Motor neuron (in vitro differentiated cells): ENCODE measurements around the gene FGF11. TPM values are rescaled to one million over a fixed set of nuclear protein-coding genes. Genes with fewer than 3 reads are reported as not detected.
"Not testable (repeated sequence)": the region's sequence is repeated elsewhere in the genome, so short reads cannot be mapped to it uniquely, and the experiment has no call there.

Experiments
- ATAC-seq, 8 experiments: fragments of 200-7000 bp; cut with Tn5 transposase; replicated peaks in 6 of 8; 2 replicates each; pipeline ENCODE4 v1.8.0; 2021; ENCODE audit warnings: mild to moderate bottlenecking in 8 of 8, moderate library complexity in 8 of 8
- H3K27ac ChIP-seq, 2 donors: fragments of 250-450 bp; sonication (Bioruptor Pico); 2 replicates each; pipeline ENCODE4 v1.9.0; 2021; ENCODE audit warnings: antibody characterized with exemption in 2 of 2, mild to moderate bottlenecking in 2 of 2, moderate library complexity in 1 of 2
- H3K4me1 ChIP-seq, 2 donors: fragments of 250-450 bp; sonication (Bioruptor Pico); replicated peaks in 1 of 2; 2 replicates each; pipeline ENCODE4 v1.6.1; 2021; ENCODE audit warnings: antibody characterized with exemption in 2 of 2, mild to moderate bottlenecking in 2 of 2, moderate library complexity in 1 of 2
- H3K4me3 ChIP-seq, 5 donors: fragments of 250-450 bp; sonication (Bioruptor Pico); 2 replicates each; pipeline ENCODE4 v1.9.0; 2021; ENCODE audit warnings: antibody characterized with exemption in 5 of 5, mild to moderate bottlenecking in 5 of 5, moderate library complexity in 4 of 5
- WGBS, 10 experiments: fragments of 450-650 bp; shearing (Covaris generic); methylation state at CpG; one replicate each; pipeline ENCODE4 v1.0.0; 2022; 5-methylcytosine and 5-hydroxymethylcytosine counted together
- in situ Hi-C, 9 experiments: fragments of 400-800 bp; cut with MboI; loops; one replicate each; pipeline ENCODE4 v1.15.0; 2021; ENCODE audit warnings: low sequenced_read_pairs in 9 of 9, low pct_unique_long_range_greater_than_20kb in 2 of 9; ENCODE audit not compliant: unreplicated experiment in 9 of 9
- total RNA-seq, 8 experiments: library from RNA; unstranded; fragments of 300-600 nt; gene quantifications; 2 replicates each; pipeline versions ENCODE4 v1.2.3 to v1.2.4, GENCODE V29; 2022

Gene FGF11
- total RNA-seq, 8 experiments from 2014 or later = 0.61 to 17.4 (median 7.1) TPM

DNA sequence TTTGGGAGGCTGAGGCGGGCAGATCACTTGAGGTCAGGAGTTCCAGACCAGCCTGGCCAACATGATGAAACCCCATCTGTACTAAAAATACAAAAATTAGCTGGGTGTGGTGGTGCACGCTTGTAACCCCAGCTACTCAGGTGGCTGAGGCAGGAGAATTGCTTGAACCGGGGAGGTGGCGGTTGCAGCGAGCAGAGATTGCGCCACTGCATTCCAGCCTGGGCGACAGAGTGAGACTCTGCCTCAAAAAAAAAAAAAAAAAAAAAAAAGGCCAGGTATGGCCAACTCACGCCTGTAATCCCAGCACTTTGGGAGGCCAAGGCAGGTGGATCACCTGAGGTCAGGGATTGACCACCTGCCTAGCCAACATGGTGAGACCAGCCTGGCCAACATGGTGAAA is 35.5 kb downstream of the FGF11 start:
- ATAC-seq, H3K27ac ChIP-seq, H3K4me3 ChIP-seq, in situ Hi-C loops: not testable (repeated sequence)
- peaks cover 5 to 12% of the 10 kb centered on the region in 2 donors for H3K4me1 ChIP-seq
- 79 to 100% (median 100%) methylated on average over 1 to 5 of the region's 8 CpGs; no CpG with 5 or more reads in 4 of the 10 experiments for WGBS, 10 experiments

DNA sequence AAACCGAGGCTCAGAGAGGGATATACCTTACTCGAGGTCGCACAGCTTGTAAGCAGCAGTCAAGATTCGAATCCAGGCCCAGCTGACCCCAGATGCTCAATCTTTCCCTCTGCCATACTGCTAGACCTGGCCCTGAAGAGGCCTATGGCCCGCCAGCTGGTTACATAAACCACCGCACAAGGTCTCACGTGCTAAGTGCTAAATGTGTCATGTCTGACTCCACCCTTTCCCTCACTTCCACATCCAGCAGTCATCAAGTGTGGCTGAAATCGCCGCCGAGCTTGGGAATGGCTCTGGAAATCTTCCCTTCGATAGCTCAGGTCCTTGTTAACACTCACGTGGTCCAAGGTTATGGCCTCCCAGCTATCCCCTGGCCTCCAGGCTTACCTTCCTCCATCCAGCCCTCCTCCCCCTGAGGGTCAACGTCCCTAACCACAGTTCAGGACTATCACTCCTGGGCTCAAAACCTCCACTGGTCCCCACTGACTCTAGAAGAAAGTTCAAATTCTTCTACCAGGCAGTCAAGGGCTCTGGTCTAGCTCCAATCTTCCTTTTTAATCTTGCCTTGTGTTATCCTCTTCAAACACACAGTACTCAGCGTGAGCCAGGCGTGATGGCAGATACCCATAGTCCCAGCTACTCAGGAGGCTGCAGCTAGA is 36.6 kb downstream of the FGF11 start:
- H3K4me1 ChIP-seq = peaks cover 14 to 22% of the 10 kb centered on the region in 2 donors
- in situ Hi-C loops = no loop called here
- peak in 2 of 8 experiments; percentile 10 to 13 for ATAC-seq
- no peak overlapping the region for H3K27ac ChIP-seq
- 39 to 92% (median 64%) methylated on average over 3 to 10 of the region's 15 CpGs; no CpG with 5 or more reads in 3 of the 10 experiments for WGBS, 10 experiments
- H3K4me3 ChIP-seq = no peak overlapping the region

DNA sequence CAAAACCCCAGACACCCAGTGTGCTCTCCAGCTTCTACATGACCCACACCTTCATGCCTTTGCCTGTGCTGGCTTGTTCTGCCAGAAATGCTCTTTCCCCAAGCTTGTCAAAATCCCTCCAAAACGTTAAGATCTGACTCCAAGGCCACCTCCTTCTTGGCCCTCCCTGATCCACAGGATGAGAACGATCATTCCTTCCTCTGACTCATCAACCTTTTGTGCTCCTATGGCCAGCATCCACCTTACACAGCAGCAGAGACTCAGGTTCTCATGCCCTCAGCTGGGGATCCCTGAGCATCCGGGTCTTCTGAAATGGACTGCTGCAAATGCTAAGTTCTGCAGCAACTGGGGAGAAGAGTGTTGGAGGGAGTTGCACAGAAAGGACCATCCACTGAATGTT is 37.2 kb downstream of the FGF11 start:
- in situ Hi-C loops = no loop called here
- no peak for ATAC-seq
- no peak overlapping the region for H3K4me3 ChIP-seq
- no peak overlapping the region for H3K27ac ChIP-seq
- H3K4me1 ChIP-seq = peaks cover 14 to 28% of the 10 kb centered on the region in 2 donors
- 7 to 100% (median 51%) methylated on average over 1 to 3 of the region's 3 CpGs; no CpG with 5 or more reads in 2 of the 10 experiments for WGBS, 10 experiments

DNA sequence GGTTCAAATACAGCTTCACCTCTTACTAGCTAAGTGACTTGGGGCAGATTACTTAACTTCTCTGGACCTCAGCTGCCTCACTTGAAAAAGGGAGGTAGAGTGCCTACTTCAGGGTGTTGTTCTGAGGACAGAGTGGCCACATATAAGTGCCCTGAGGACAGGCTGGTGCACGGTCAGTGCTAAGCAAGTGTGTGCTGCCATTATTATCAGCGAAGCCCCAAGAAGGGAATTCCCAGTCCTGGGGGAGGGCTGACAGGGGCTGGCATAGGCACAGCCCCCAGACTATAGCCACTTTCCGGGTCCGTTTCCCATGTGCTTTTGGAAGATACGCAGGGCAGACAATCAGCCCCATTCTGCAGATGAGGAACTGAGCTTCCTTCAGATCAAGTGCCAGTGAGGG is 37.6 kb downstream of the FGF11 start:
- in situ Hi-C loops = no loop called here
- no peak for ATAC-seq
- no peak overlapping the region for H3K4me3 ChIP-seq
- H3K4me1 ChIP-seq = peaks cover 14 to 30% of the 10 kb centered on the region in 2 donors
- H3K27ac ChIP-seq = no peak overlapping the region
- WGBS, 10 experiments = 83 to 100% (median 95%) methylated on average over 1 to 5 of the region's 5 CpGs; no CpG with 5 or more reads in 5 of the 10 experiments

DNA sequence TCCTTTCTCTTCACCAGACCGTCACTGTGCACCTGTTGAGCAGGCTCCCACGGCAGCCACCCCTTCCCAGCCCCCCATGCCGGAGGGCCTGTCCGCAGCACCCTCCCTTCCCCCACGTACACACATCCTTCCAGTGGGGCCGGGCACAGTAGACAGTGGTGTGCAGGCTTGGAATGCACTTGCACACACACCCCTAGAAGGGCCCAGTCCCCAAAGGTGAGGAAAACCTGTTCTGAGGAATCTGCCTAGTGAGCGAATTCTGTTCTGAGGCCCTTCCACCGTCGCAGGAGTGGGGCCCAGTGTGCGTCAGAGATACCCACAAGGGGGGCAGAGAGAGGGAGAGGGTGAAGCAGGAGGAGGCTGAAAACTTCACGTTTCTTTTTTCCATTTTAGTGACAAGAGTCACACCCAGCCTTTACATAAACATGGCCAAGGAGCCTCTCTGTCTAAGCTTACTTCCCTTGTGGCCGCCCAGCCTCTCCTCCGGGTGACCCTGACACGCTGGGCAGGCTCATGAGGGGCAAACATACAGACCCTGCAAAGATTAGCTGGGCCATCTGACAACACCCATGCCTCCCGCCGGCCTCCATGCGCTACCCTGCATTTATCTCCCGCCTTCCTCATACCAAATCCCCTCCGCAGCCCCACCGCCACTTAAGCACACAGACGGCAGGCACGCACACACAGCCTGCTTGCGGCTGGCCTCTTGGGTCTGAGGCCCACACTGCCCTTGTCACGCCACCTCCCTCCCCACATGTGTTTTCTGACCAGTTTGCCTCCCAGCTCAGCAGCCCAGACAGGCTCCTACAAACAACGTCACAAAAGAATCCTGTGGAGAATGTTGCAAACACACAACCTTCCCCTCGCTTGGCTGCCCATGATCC is 38.3 kb downstream of the FGF11 start:
- H3K4me3 ChIP-seq = peak overlapping the region; percentile 75 to 95 (median 91)
- ATAC-seq = peak; percentile 22 to 52 (median 42)
- in situ Hi-C loops = no loop called here
- peaks cover 17 to 35% of the 10 kb centered on the region in 2 donors for H3K4me1 ChIP-seq
- H3K27ac ChIP-seq = peak overlapping the region; percentile 0 to 96
- WGBS, 10 experiments = 0 to 49% (median 17%) methylated on average over 1 to 13 of the region's 26 CpGs; no CpG with 5 or more reads in 5 of the 10 experiments

DNA sequence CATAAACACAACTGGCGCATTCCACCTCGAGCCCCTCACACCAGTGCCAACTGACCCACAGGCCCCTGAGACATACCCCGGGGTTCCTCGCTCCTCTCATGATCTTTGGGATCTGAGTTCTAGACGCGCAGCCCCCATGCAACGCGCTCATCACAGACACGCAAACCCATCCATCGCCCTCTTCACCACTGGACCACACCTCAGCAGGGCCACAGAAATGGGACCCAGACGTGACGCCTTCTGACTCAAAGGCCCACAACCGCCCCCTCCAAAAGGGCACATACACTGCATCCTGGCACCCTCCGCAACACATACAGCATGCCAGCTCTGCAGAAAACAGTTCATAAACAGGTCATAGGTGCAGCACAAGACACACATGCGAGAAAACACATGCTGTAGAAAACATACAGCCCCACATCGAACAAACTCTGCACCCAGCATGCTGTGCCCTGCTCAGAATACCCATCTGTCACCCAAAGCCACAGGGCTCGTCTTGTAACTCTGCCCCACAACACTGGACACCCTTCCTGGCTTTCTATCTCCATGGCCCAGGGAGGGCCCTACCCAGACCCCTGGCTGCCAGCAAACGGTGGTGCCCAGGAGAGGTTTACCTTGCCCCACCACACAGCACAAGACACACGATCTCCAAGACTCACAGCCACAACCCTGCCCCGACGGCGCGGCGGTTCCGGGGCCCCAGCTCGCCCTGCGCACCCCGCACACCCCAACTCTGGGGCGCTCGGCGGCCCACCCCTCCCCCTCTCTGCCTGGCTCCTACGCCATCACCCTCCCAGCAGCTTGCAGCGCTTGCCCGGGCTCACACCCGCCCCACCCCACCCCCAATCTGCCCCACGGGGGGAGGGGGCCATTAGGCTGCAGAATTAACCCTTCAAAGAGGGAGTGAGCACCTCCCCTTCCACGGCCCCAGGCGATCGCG is 39.2 kb downstream of the FGF11 start:
- in situ Hi-C loops = no loop called here
- H3K4me1 ChIP-seq = peaks cover 17 to 35% of the 10 kb centered on the region in 2 donors
- peak; percentile 1 to 26 (median 12) for ATAC-seq
- peak overlapping the region; percentile 93 to 96 for H3K27ac ChIP-seq
- peak overlapping the region; percentile 75 to 95 (median 91) for H3K4me3 ChIP-seq
- 0 to 100% (median 25%) methylated on average over 1 to 7 of the region's 40 CpGs; no CpG with 5 or more reads in 1 of the 10 experiments for WGBS, 10 experiments

DNA sequence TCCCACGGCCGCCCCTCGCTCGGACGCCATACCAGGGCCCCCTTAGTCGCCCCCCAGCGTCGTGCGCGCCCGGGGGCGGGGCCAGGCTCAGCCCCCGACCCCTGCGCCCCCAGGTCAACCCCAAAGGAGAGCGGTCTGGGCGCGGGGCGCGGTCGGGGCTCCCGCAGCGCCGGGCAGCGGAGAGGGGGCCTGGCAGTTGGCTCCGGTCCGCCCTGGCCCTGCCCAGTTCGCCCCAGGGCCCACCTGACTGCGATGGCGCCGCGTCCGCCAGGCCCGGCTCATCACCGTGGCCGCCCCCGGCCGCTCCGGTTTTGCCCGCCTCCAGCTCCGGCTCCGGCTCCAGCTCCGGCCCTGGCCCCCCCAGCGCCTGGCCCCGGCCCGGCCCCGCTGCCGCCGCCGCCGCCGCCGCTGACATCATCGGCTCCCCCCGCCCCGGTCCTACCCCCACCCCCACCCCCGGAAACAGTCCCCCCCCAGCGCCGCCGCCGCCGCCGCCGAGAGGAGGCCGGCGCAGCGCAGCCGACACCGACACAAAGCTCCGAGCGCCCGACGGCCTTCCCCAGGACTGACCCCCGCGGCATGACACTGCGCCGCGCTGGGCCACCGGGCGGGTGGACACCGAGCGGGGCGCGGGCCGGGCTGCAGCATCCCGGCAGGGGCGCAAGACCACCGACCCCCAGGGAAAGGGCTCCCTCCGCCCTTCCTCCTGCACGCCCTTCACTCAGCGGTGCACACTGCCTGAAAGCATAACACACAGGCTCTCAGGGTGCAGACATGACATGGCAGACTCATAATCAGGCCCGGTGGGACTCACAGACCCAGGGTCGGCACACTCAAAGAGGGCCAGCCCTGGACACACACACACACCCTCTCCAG is 40.1 kb downstream of the FGF11 start, which contains the start of gene ZBTB4:
ZBTB4 (minus strand) TSS at position 419 of the 876 bp plus-strand sequence. CDS start 12,830 bp downstream, outside the sequence.
- Histone ChIP-seq H3K27ac (peak within 1 kb of the TSS; percentile 93 to 96), H3K4me3 (peak within 1 kb of the TSS; percentile 75 to 95 (median 91)), H3K4me1 (peaks cover 17 to 35% of the 10 kb centered on the region in 2 donors)
- in situ Hi-C loops = no loop called here
- ATAC-seq = peak; percentile 1 to 34 (median 23)
- 0 to 10% (median 7%) methylated on average over 1 to 3 of the region's 92 CpGs; no CpG with 5 or more reads in 7 of the 10 experiments for WGBS, 10 experiments

DNA sequence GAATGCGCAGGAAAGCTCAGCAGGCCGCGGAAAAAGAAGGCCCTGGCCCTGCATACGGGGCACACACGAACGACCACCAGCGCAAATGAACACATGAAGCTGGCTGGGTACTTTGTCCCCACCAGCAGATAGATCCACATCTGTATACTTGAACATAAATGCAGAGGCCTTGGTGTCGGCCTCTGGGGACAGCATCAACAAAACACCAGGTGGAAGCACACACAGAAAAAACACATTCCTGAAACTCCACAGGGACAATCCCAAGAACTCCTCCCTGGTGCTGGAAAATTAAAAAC is 40.7 kb downstream of the FGF11 start:
- Histone ChIP-seq H3K27ac (peak overlapping the region; percentile 93 to 96), H3K4me3 (peak overlapping the region; percentile 75 to 95 (median 91)), H3K4me1 (peaks cover 17 to 35% of the 10 kb centered on the region in 2 donors)
- in situ Hi-C loops = no loop called here
- no peak for ATAC-seq
- WGBS, 10 experiments = 0 to 20% (median 0%) methylated on average over 1 to 3 of the region's 8 CpGs; no CpG with 5 or more reads in 7 of the 10 experiments

DNA sequence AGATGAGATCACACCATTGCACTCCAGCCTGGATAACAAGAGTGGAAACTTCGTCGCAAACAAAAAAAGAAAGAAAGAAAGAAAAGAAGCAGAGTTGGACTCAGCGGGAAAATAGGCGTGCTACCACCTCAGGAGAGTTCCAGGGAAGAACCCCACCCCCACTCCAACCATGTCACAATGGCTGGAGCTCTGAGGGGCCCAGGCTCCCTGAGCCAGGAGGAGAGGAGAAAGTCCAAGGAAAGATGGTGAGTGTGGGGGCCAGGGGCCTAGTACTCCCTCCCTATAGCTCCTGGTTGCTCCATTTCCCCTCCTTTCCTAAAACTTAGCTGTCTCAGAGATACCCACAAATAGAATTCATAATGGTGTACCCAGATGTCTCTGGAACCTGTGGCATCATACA is 42.0 kb downstream of the FGF11 start, which contains the start of gene SLC35G6:
SLC35G6 (plus strand) TSS at position 172 of the 400 bp plus-strand sequence; CDS start at position 243, 71 bp downstream.
- 66 to 100% (median 93%) methylated on average over 1 to 4 of the region's 4 CpGs; no CpG with 5 or more reads in 2 of the 10 experiments for WGBS, 10 experiments
- in situ Hi-C loops, ATAC-seq: not testable (repeated sequence)
- Histone ChIP-seq H3K27ac (peak within 1 kb of the TSS; percentile 93 to 96), H3K4me1 (peaks cover 22 to 42% of the 10 kb centered on the region in 2 donors), H3K4me3 (peak within 1 kb of the TSS; percentile 75 to 95 (median 91))

DNA sequence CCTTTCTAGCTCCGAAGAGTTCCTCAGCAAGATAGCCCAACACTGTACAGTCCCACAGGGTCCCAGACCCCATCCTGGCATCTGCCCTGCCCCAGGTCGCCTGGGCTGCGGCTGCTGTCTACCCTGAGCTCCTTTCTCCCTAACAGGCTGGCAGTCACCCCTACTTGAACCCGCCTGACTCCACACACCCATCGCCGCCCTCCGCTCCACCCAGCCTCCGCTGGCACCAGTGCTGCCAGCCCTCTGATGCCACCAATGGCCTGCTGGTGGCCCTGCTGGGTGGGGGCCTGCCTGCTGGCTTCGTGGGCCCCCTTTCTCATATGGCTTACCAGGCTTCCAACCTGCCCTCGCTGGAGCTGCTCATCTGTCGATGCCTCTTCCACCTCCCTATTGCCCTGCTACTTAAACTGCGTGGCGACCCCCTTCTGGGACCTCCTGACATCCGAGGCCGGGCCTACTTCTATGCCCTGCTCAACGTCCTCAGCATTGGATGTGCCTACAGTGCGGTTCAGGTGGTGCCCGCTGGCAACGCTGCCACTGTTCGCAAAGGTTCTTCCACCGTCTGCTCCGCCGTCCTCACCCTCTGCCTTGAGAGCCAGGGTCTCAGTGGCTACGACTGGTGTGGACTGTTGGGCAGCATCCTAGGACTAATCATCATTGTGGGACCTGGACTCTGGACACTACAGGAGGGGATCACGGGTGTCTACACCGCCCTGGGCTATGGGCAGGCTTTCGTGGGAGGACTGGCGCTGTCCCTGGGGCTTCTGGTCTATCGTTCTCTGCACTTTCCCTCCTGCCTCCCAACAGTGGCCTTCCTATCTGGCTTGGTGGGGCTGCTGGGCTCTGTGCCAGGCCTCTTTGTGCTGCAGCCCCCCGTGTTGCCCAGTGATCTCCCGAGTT is 42.8 kb downstream of the FGF11 start:
- ATAC-seq, H3K4me3 ChIP-seq, in situ Hi-C loops: not testable (repeated sequence)
- 93 to 100% (median 100%) methylated on average over 1 to 13 of the region's 31 CpGs; no CpG with 5 or more reads in 2 of the 10 experiments for WGBS, 10 experiments
- Histone ChIP-seq H3K27ac (peak overlapping the region in 1 of 2 donors; percentile 54), H3K4me1 (peaks cover 30 to 48% of the 10 kb centered on the region in 2 donors)

DNA sequence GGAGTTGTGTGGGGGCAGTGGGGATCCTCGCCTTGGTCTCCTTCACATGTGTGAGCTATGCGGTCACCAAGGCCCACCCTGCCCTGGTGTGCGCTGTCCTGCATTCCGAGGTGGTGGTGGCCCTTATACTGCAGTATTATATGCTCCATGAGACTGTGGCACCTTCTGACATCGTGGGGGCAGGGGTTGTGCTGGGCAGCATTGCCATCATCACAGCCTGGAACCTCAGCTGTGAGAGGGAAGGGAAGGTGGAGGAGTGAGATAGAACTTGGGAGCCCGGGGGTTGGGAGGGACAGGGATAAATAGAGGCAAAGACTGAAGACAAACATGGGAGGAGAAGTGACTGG is 43.4 kb downstream of the FGF11 start:
- WGBS, 10 experiments = 60 to 77% methylated on average over 2 to 4 of the region's 6 CpGs; no CpG with 5 or more reads in 8 of the 10 experiments
- H3K4me3 ChIP-seq = peak overlapping the region in 3 of 5 donors; percentile 50 to 82 (median 53)
- H3K4me1 ChIP-seq = peaks cover 28 to 46% of the 10 kb centered on the region in 2 donors

More for the DNA sequence above, 43.4 kb downstream of the FGF11 start:
- ATAC-seq, in situ Hi-C loops: not testable (repeated sequence)
- peak overlapping the region; percentile 100 for H3K27ac ChIP-seq
